Ectodermal cell (in vitro differentiated cells): ENCODE measurements around the gene SGCD.

Source experiments
- H3K27ac ChIP-seq: 2 replicates; pipeline ENCODE4 v1.7.0; 2013; ENCODE audit warnings: mild to moderate bottlenecking, low read depth, low read length; ENCODE audit not compliant: insufficient read depth, poor library complexity, severe bottlenecking
- H3K27me3 ChIP-seq: 2 replicates; pipeline ENCODE4 v1.7.0; 2013; ENCODE audit warnings: mild to moderate bottlenecking, low read length; ENCODE audit not compliant: insufficient read depth, control insufficient read depth, poor library complexity, severe bottlenecking
- H3K36me3 ChIP-seq: one replicate; pipeline ENCODE4 v1.7.0; 2013; ENCODE audit warnings: low read length; ENCODE audit not compliant: control insufficient read depth, insufficient read depth
- H3K4me1 ChIP-seq: one replicate; pipeline ENCODE4 v1.7.0; 2013; ENCODE audit warnings: low read length; ENCODE audit not compliant: control insufficient read depth, insufficient read depth
- H3K4me3 ChIP-seq: 2 replicates; pipeline ENCODE4 v1.7.0; 2013; ENCODE audit warnings: low read depth, low read length, control low read depth; ENCODE audit not compliant: insufficient read depth
- H3K9me3 ChIP-seq: 2 replicates; pipeline ENCODE4 v1.7.0; 2013; ENCODE audit warnings: mild to moderate bottlenecking, low read length, moderate library complexity; ENCODE audit not compliant: control insufficient read depth
- WGBS, 2 experiments: methylation state at CpG; one replicate each; pipeline ENCODE4 v1.1.7; 2013; ENCODE audit warnings: missing lambda C conversion rate in 2 of 2; 5-methylcytosine and 5-hydroxymethylcytosine counted together

SGCD gene

GRCh38 chr5:156540491-156540890, 213.5 kb downstream of the SGCD start:
- Histone ChIP-seq H3K27me3 (no peaks in the 10 kb centered on the region), H3K4me1 (no peaks in the 10 kb centered on the region), H3K4me3 (no peak overlapping the region), H3K36me3 (no peaks in the 10 kb centered on the region), H3K27ac (no peak overlapping the region), H3K9me3 (no peaks in the 10 kb centered on the region)
- WGBS, 2 experiments, result 87 to 91% methylated on average over 2 to 3 of the region's 3 CpGs

DNA sequence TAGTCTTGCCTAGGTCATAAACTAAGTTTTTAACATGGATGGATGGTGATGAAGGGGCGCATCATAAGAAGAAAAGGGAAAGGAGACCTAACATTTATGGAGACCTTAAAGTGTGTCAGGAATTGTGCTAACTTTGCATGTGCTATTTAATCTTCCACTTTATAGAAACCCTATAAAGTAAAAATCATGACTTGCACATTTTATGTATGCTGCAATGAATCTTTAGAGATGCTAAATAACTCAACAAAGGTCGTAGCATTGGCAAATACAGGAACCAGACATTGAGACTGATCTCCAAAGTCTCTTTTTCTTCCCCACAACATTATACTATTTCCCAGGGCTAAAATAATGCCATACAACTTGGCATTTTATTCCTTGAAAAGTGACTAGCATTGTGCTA, 214.6 kb downstream of the SGCD start:
- no peaks in the 10 kb centered on the region for H3K4me1 ChIP-seq
- 96 to 98% methylated on average over 2 of the region's 2 CpGs for WGBS, 2 experiments
- H3K27me3 ChIP-seq, result no peaks in the 10 kb centered on the region

GRCh38 chr5:156543348-156544145, 216.6 kb downstream of the SGCD start:
- no peaks in the 10 kb centered on the region for H3K4me1 ChIP-seq
- H3K27me3 ChIP-seq, result no peaks in the 10 kb centered on the region
- H3K27ac ChIP-seq, result no peak overlapping the region
- H3K4me3 ChIP-seq, result no peak overlapping the region
- WGBS, 2 experiments, result 91 to 93% methylated on average over 5 of the region's 5 CpGs
- no peaks in the 10 kb centered on the region for H3K36me3 ChIP-seq
- no peaks in the 10 kb centered on the region for H3K9me3 ChIP-seq

More for the DNA sequence above, 214.6 kb downstream of the SGCD start:
- H3K9me3 ChIP-seq, result no peaks in the 10 kb centered on the region
- H3K4me3 ChIP-seq, result no peak overlapping the region
- H3K36me3 ChIP-seq, result no peaks in the 10 kb centered on the region
- H3K27ac ChIP-seq, result no peak overlapping the region

DNA sequence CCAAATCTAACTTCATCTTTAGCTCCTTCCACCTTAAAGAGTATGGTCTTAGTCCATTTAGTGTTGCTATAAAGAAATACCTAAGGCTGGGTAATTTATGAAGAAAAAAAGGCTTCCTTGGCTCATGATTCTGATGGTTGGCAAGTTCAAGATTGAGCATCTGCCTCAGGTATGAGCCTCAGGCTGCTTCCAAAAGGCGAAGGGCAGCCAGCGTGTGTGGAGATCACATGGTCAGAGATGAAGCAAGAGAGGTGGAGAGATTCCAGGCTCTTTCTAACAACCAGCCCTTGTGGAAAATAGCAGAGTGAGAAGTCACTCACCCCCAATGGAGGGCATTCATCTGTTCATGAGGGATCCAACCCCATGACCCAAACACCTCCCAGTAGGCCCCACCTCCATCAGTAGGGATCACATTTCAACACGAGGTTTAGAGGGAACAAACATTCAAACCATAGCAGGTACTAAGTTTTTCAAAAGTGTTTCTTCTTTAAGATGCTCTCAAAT, 225.9 kb downstream of the SGCD start:
- Histone ChIP-seq H3K4me1 (no peaks in the 10 kb centered on the region), H3K4me3 (no peak overlapping the region), H3K27me3 (no peaks in the 10 kb centered on the region), H3K9me3 (no peaks in the 10 kb centered on the region), H3K27ac (no peak overlapping the region), H3K36me3 (no peaks in the 10 kb centered on the region)
- WGBS, 2 experiments, result 82% methylated on average over 3 of the region's 3 CpGs

DNA sequence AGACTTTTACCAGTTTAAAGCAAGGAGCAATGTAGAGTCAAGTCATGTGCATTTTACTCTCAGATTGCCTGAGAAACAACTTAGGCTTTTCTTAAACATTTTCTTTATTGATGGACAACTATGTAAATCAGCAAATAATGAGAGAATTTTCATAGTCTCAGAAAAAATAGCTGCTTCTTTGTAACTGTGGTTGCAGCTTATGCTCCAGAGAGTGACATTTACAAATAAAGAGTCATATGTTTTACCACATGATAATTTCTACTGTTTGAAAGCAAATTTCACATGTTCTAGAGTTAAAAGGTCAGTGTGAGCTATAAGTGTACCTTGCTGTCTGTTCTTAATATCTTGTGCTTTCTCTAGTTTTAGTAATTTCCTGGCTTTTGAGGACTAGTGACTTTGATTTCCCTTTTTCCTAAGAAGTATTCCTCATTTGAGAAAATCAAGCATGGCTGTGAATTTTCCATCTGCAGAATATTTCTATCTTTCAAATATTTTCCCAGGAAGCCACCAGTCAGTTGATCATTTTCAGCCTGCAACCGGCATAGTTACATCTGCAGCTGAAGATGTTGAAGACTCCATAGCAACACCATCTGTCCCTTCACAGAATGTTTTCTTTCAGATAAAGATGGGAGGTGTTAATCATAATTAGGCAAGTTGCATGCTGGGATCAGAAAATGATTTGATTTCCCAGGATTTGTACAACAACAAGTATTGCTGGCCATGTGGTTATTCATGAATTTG, 229.9 kb downstream of the SGCD start:
- Histone ChIP-seq H3K27ac (no peak overlapping the region), H3K27me3 (no peaks in the 10 kb centered on the region), H3K9me3 (no peaks in the 10 kb centered on the region), H3K4me3 (no peak overlapping the region), H3K36me3 (no peaks in the 10 kb centered on the region), H3K4me1 (no peaks in the 10 kb centered on the region)
- WGBS, 2 experiments, result 89 to 93% methylated on average over 1 of the region's 1 CpG

- 94 to 98% methylated on average over 2 of the region's 2 CpGs for WGBS, 2 experiments
- Histone ChIP-seq H3K27me3 (no peaks in the 10 kb centered on the region), H3K4me3 (no peak overlapping the region), H3K36me3 (no peaks in the 10 kb centered on the region), H3K4me1 (no peaks in the 10 kb centered on the region), H3K9me3 (no peaks in the 10 kb centered on the region), H3K27ac (no peak overlapping the region)
These were observed 233.0 kb downstream of the SGCD start for GRCh38 chr5:156560002-156560401.

- Histone ChIP-seq H3K4me3 (no peak overlapping the region), H3K27me3 (no peaks in the 10 kb centered on the region), H3K27ac (no peak overlapping the region), H3K9me3 (no peaks in the 10 kb centered on the region), H3K36me3 (no peaks in the 10 kb centered on the region), H3K4me1 (no peaks in the 10 kb centered on the region)
- 86 to 100% methylated on average over 1 of the region's 1 CpG for WGBS, 2 experiments
These were observed 234.7 kb downstream of the SGCD start for GRCh38 chr5:156561651-156562050.

DNA sequence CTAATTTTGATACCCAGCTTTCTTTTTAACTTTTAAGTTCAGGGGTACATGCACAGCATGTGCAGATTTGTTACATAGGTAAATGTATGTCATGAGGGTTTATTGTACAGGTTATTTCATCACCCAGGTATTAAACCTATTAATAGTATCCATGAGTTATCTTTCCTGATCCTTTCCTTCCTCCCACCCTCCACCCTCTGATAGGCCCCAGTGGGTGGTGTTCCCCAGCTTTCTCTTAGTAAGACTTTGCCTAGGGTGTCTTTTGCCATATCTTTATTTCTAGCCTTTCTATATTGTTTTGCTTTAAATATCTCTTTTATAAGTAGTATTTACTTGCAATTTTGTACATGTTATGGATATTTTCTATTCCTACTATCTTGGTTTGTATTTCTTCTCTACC, 243.7 kb downstream of the SGCD start:
- Histone ChIP-seq H3K36me3 (no peaks in the 10 kb centered on the region), H3K9me3 (no peaks in the 10 kb centered on the region), H3K27me3 (no peaks in the 10 kb centered on the region), H3K4me3 (no peak overlapping the region), H3K4me1 (no peaks in the 10 kb centered on the region), H3K27ac (no peak overlapping the region)

GRCh38 chr5:156581725-156582124, 254.8 kb downstream of the SGCD start:
- Histone ChIP-seq H3K4me1 (no peaks in the 10 kb centered on the region), H3K9me3 (no peaks in the 10 kb centered on the region), H3K4me3 (no peak overlapping the region), H3K27ac (no peak overlapping the region), H3K36me3 (no peaks in the 10 kb centered on the region), H3K27me3 (no peaks in the 10 kb centered on the region)
- WGBS, 2 experiments, result 46 to 65% methylated on average over 2 to 3 of the region's 3 CpGs

GRCh38 chr5:156582193-156582598, 255.2 kb downstream of the SGCD start:
- Histone ChIP-seq H3K4me3 (no peak overlapping the region), H3K4me1 (no peaks in the 10 kb centered on the region), H3K27ac (no peak overlapping the region), H3K36me3 (no peaks in the 10 kb centered on the region), H3K9me3 (no peaks in the 10 kb centered on the region), H3K27me3 (no peaks in the 10 kb centered on the region)
- WGBS, 2 experiments, result 87 to 94% methylated on average over 2 of the region's 2 CpGs
